HepG2 (cell line): ENCODE data around the gene BCAS4. TPM values are rescaled to one million over a fixed set of nuclear protein-coding genes. Genes with fewer than 3 reads are reported as not detected.

Source experiments
- AGO1 ChIP-seq: fragments of 200-400 bp; formaldehyde crosslinking; IDR thresholded peaks from 2 replicates; pipeline ENCODE4 v1.6.1; 2017; ENCODE audit warnings: mild to moderate bottlenecking, low read depth, low read length, moderate library complexity; ENCODE audit not compliant: poor library complexity, severe bottlenecking
- ATRX ChIP-seq: sonication (generic); formaldehyde crosslinking; IDR thresholded peaks from 2 replicates; pipeline ENCODE4 v1.4.0; 2020; ENCODE audit warnings: missing genetic modification reagents, borderline replicate concordance
- CREM ChIP-seq, 2 experiments: sonication (generic) in 1 of 2; formaldehyde crosslinking in 1 of 2; IDR thresholded peaks; 2 replicates each; pipeline versions ENCODE4 v1.4.0 to v1.6.1; 2016 to 2020; ENCODE audit warnings: antibody characterized with exemption in 1 of 2, mild to moderate bottlenecking in 1 of 2, missing genetic modification reagents in 1 of 2
- JUND ChIP-seq: sonication (generic); formaldehyde crosslinking; IDR thresholded peaks from 2 replicates; pipeline ENCODE4 v1.8.0; 2022; ENCODE audit warnings: mild to moderate bottlenecking, missing genetic modification reagents
- KLF16 ChIP-seq, 2 experiments: sonication (generic) in 1 of 2; formaldehyde crosslinking in 1 of 2; IDR thresholded peaks; 2 replicates each; pipeline versions ENCODE4 v1.6.1 to v1.8.0; 2016 to 2023; ENCODE audit warnings: missing genetic modification reagents in 2 of 2, missing compliant biosample characterization in 1 of 2
- MTA3 ChIP-seq: sonication (generic); formaldehyde crosslinking; IDR thresholded peaks from 2 replicates; pipeline ENCODE4 v1.4.0; 2020; ENCODE audit warnings: missing genetic modification reagents
- NCOR1 ChIP-seq: fragments of 200-600 bp; sonication (generic); IDR thresholded peaks from 2 replicates; pipeline ENCODE4 v1.7.0; 2017; ENCODE audit warnings: antibody characterized with exemption, low read length, borderline replicate concordance
- RBFOX2 ChIP-seq: fragments of 200-400 bp; formaldehyde crosslinking; IDR thresholded peaks from 2 replicates; pipeline ENCODE4 v1.6.1; 2017; ENCODE audit warnings: low read depth, mild to moderate bottlenecking, low read length
- SALL2 ChIP-seq: sonication (generic); formaldehyde crosslinking; IDR thresholded peaks from 2 replicates; pipeline ENCODE4 v1.8.1; 2023; ENCODE audit warnings: mild to moderate bottlenecking, missing genetic modification reagents, inconsistent platforms
- SETDB1 ChIP-seq: sonication (generic); formaldehyde crosslinking; IDR thresholded peaks from 2 replicates; pipeline ENCODE4 v1.5.1; 2020; ENCODE audit warnings: missing genetic modification reagents, mild to moderate bottlenecking, borderline replicate concordance
- SMAD9 ChIP-seq: sonication (generic); formaldehyde crosslinking; IDR thresholded peaks from 2 replicates; pipeline ENCODE4 v1.5.1; 2020; ENCODE audit warnings: mild to moderate bottlenecking, missing genetic modification reagents
- TEAD2 ChIP-seq: sonication (generic); formaldehyde crosslinking; IDR thresholded peaks from 2 replicates; pipeline ENCODE4 v1.9.0; 2021; ENCODE audit warnings: missing genetic modification reagents
- YEATS2 ChIP-seq: sonication (generic); formaldehyde crosslinking; IDR thresholded peaks from 2 replicates; pipeline ENCODE4 v1.4.0; 2020; ENCODE audit warnings: missing genetic modification reagents, borderline replicate concordance
- YEATS4 ChIP-seq: sonication (generic); formaldehyde crosslinking; IDR thresholded peaks from 2 replicates; pipeline ENCODE4 v1.4.0; 2020; ENCODE audit warnings: missing genetic modification reagents, borderline replicate concordance
- ZBTB20 ChIP-seq: sonication (generic); formaldehyde crosslinking; IDR thresholded peaks from 2 replicates; pipeline ENCODE4 v1.8.1; 2023; ENCODE audit warnings: missing genetic modification reagents, low read depth, mild to moderate bottlenecking, borderline replicate concordance
- ZFX ChIP-seq: sonication (generic); formaldehyde crosslinking; IDR thresholded peaks from 2 replicates; pipeline ENCODE4 v1.4.0; 2020; ENCODE audit warnings: mild to moderate bottlenecking, low read depth, missing genetic modification reagents, moderate library complexity
- ZNF136 ChIP-seq: sonication (generic); formaldehyde crosslinking; IDR thresholded peaks from 2 replicates; pipeline ENCODE4 v1.8.1; 2022; ENCODE audit warnings: low read depth, mild to moderate bottlenecking, moderate library complexity, missing genetic modification reagents
- ZNF317 ChIP-seq: sonication (generic); formaldehyde crosslinking; IDR thresholded peaks from 2 replicates; pipeline ENCODE4 v1.5.0; 2020; ENCODE audit warnings: mild to moderate bottlenecking, missing genetic modification reagents
- ZNF331 ChIP-seq: sonication (generic); formaldehyde crosslinking; IDR thresholded peaks from 2 replicates; pipeline ENCODE4 v1.4.0; 2020; ENCODE audit warnings: missing genetic modification reagents
- ZNF564 ChIP-seq: sonication (generic); formaldehyde crosslinking; IDR thresholded peaks from 2 replicates; pipeline ENCODE4 v1.8.1; 2023; ENCODE audit warnings: mild to moderate bottlenecking, missing genetic modification reagents
- ZNF768 ChIP-seq: sonication (generic); formaldehyde crosslinking; IDR thresholded peaks from 2 replicates; pipeline ENCODE4 v1.4.0; 2020; ENCODE audit warnings: missing genetic modification reagents
- ZNF816 ChIP-seq: sonication (generic); formaldehyde crosslinking; IDR thresholded peaks from 2 replicates; pipeline ENCODE4 v1.8.0; 2022; ENCODE audit warnings: missing genetic modification reagents, mild to moderate bottlenecking, borderline replicate concordance
- polyA plus RNA-seq, 8 experiments: library from polyadenylated mRNA; depleted of rRNA in 3 of 8; stranded (reverse) in 7 of 8; unstranded in 1 of 8; fragments of >200 nt; fragmentation: Illumina TruSeq in 4 of 8; extraction: Trizol in 4 of 8; gene quantifications; 2 replicates each; pipeline versions ENCODE4 v1.2.1 to v1.2.3, GENCODE V29; 2011 to 2016; ENCODE audit warnings: low read depth in 4 of 8, missing spikeins in 1 of 8, mixed read lengths in 1 of 8; ENCODE audit not compliant: insufficient read depth in 1 of 8
- total RNA-seq, 5 experiments: library from RNA; depleted of rRNA; stranded (reverse); fragments of >200 nt; fragmentation: Illumina TruSeq; extraction: Trizol; gene quantifications; 2 replicates each; pipeline ENCODE4 v1.2.3, GENCODE V29; 2016; ENCODE audit warnings: low read depth in 1 of 5
- TF ChIP-seq, protein P1 (sequence below): fragments of 450-650 bp; IDR thresholded peaks from 2 replicates; pipeline ENCODE4 v1.6.1; 2017
- TF ChIP-seq, protein P2 (sequence below): sonication (generic); formaldehyde crosslinking; IDR thresholded peaks from 2 replicates; pipeline ENCODE4 v1.8.0; 2022; ENCODE audit warnings: mild to moderate bottlenecking, missing genetic modification reagents, moderate library complexity
- TF ChIP-seq, protein P3 (sequence below): sonication (generic); formaldehyde crosslinking; IDR thresholded peaks from 2 replicates; pipeline ENCODE4 v1.5.1; 2020; ENCODE audit warnings: mild to moderate bottlenecking, missing genetic modification reagents, moderate library complexity
- TF ChIP-seq, protein P4 (sequence below): sonication (generic); formaldehyde crosslinking; IDR thresholded peaks from 2 replicates; pipeline ENCODE4 v1.4.0; 2020; ENCODE audit warnings: missing genetic modification reagents

Gene BCAS4
- total and polyA plus RNA-seq, 2 of the 13 experiments (the other 11 are each of a cell fraction or from before 2014, with no cell fraction given) = 7.2 to 8.0 TPM

DNA sequence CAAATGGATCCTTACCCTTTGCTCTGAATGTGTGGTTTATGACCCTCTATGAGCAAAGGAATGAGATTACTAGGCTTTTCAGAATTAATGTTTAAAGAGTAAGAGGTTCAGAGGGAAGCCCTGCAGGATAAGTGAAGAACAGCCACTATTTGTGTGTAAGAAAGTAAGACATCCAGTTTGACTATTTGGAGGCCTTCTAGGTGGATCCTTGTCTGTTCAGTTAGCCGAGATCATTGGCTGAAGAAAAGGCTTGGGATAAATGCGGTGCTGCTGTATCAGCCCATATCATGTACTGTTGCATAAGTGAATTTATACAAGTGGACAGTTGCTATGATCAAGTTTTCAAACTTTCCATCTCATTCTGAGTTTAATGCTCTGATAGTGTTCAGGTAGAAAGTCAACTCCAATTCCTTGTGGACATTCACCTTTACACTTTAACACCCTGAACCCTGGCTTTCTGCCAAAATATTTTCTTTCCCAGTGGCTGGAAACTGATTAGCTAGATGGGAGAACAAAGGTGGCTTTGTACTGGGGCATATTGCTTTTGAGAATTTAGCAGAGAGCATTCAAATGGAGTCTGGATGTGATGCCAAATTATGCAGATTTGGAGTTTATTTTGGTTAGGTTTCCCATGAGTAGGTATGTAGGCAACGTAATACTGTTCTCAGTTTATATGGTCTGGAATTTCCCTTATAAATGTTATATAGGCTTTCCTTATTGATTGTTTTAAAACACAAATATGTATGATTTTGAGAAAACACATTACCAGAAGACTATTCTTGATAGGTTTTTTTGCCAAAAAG is 48.5 kb upstream of the BCAS4 start (continued):
- TF ChIP-seq SALL2 (CRISPR knock-in tag) (0 out of 2 replicates have a peak, but pooled peaks have one; percentile 41), ZNF331 (CRISPR knock-in tag) (peak; percentile 84), ZNF768 (no peak), ZNF816 (CRISPR knock-in tag) (peak; percentile 90; the same call in 1 of the 2 replicates), ZNF317 (CRISPR knock-in tag) (peak; percentile 93), CREM (IDR thresholded peaks at IDR 0.05) (peak; percentile 79), CREM (CRISPR knock-in tag; IDR thresholded peaks at IDR 0.05) (no peak), ZFX (CRISPR knock-in tag) (0 out of 2 replicates have a peak, but pooled peaks have one; percentile 25), RBFOX2 (no peak), NCOR1 (peak; percentile 100), YEATS2 (CRISPR knock-in tag) (no peak), JUND (no peak), ZBTB20 (no peak), SETDB1 (CRISPR knock-in tag) (no peak), YEATS4 (CRISPR knock-in tag) (peak; percentile 57; the same call in 1 of the 2 replicates), MTA3 (CRISPR knock-in tag) (no peak), SMAD9 (no peak), KLF16 (CRISPR knock-in tag; IDR thresholded peaks at IDR 0.05) (peak in 1 of 2 experiments; percentile 42; a peak in 1 of 4 replicates), AGO1 (no peak), TEAD2 (CRISPR knock-in tag) (no peak), ZNF136 (CRISPR knock-in tag) (no peak), ATRX (CRISPR knock-in tag) (no peak), ZNF564 (CRISPR knock-in tag) (no peak)
- TF ChIP-seq, protein P1, sequence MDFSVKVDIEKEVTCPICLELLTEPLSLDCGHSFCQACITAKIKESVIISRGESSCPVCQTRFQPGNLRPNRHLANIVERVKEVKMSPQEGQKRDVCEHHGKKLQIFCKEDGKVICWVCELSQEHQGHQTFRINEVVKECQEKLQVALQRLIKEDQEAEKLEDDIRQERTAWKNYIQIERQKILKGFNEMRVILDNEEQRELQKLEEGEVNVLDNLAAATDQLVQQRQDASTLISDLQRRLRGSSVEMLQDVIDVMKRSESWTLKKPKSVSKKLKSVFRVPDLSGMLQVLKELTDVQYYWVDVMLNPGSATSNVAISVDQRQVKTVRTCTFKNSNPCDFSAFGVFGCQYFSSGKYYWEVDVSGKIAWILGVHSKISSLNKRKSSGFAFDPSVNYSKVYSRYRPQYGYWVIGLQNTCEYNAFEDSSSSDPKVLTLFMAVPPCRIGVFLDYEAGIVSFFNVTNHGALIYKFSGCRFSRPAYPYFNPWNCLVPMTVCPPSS = no peak
- TF ChIP-seq, protein P2, sequence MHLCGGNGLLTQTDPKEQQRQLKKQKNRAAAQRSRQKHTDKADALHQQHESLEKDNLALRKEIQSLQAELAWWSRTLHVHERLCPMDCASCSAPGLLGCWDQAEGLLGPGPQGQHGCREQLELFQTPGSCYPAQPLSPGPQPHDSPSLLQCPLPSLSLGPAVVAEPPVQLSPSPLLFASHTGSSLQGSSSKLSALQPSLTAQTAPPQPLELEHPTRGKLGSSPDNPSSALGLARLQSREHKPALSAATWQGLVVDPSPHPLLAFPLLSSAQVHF (CRISPR knock-in tag) = no peak
- TF ChIP-seq, protein P3, sequence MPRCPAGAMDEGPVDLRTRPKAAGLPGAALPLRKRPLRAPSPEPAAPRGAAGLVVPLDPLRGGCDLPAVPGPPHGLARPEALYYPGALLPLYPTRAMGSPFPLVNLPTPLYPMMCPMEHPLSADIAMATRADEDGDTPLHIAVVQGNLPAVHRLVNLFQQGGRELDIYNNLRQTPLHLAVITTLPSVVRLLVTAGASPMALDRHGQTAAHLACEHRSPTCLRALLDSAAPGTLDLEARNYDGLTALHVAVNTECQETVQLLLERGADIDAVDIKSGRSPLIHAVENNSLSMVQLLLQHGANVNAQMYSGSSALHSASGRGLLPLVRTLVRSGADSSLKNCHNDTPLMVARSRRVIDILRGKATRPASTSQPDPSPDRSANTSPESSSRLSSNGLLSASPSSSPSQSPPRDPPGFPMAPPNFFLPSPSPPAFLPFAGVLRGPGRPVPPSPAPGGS (CRISPR knock-in tag) = no peak
- TF ChIP-seq, protein P4, sequence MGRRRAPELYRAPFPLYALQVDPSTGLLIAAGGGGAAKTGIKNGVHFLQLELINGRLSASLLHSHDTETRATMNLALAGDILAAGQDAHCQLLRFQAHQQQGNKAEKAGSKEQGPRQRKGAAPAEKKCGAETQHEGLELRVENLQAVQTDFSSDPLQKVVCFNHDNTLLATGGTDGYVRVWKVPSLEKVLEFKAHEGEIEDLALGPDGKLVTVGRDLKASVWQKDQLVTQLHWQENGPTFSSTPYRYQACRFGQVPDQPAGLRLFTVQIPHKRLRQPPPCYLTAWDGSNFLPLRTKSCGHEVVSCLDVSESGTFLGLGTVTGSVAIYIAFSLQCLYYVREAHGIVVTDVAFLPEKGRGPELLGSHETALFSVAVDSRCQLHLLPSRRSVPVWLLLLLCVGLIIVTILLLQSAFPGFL (CRISPR knock-in tag) = no peak
